ENCODE data around the gene ANO9.

The ANO9 gene

DNA sequence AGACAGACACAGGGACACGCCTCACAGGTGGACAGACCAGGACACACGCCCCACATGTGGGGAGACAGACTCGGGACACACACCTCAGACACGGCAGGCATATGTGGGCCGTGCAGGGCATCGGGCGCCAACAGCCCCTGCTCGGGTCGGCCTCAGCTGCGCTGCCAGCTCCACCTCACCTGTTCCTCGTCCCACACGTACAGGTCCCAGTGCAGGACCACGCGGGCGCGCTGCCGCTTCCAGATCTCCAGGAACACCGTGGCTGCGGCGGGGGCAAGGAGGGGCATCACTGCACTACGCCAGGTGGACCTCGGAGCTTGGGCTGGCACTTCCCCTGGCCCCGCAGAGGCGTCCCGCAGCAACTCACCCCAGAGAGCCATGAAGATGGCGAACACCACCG is 12.4 kb downstream of the ANO9 start:
- no peak overlapping the region for H3K9ac ChIP-seq (ENCODE audit: low read length)
- no peak overlapping the region for H3K4me3 ChIP-seq (ENCODE audit: low read depth, low read length, poor library complexity, severe bottlenecking)
- no peak overlapping the region for H3K27ac ChIP-seq (ENCODE audit: low read depth, low read length, poor library complexity, severe bottlenecking)
- H3F3A ChIP-seq (ENCODE audit: insufficient read depth, low read length) = no peaks in the 10 kb centered on the region
- H3K79me2 ChIP-seq (ENCODE audit: insufficient read depth, low read length) = no peaks in the 10 kb centered on the region
- no peaks in the 10 kb centered on the region for H4K20me1 ChIP-seq (ENCODE audit: insufficient read depth, low read length)
- H3K4me1 ChIP-seq (ENCODE audit: insufficient read depth, low read length, severe bottlenecking) = no peaks in the 10 kb centered on the region
- TF ChIP-seq, protein P1, sequence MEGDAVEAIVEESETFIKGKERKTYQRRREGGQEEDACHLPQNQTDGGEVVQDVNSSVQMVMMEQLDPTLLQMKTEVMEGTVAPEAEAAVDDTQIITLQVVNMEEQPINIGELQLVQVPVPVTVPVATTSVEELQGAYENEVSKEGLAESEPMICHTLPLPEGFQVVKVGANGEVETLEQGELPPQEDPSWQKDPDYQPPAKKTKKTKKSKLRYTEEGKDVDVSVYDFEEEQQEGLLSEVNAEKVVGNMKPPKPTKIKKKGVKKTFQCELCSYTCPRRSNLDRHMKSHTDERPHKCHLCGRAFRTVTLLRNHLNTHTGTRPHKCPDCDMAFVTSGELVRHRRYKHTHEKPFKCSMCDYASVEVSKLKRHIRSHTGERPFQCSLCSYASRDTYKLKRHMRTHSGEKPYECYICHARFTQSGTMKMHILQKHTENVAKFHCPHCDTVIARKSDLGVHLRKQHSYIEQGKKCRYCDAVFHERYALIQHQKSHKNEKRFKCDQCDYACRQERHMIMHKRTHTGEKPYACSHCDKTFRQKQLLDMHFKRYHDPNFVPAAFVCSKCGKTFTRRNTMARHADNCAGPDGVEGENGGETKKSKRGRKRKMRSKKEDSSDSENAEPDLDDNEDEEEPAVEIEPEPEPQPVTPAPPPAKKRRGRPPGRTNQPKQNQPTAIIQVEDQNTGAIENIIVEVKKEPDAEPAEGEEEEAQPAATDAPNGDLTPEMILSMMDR (IDR thresholded peaks at IDR 0.05; ENCODE audit: low read length) = no peak
- no peak for TF ChIP-seq EZH2 (IDR thresholded peaks at IDR 0.05; ENCODE audit: borderline replicate concordance, low read length)
- H2AFZ ChIP-seq (ENCODE audit: low read length) = no peak overlapping the region
- H3K9me3 ChIP-seq (ENCODE audit: low read length) = no peaks in the 10 kb centered on the region
- H3K27me3 ChIP-seq (ENCODE audit: insufficient read depth, low read length) = no peaks in the 10 kb centered on the region
- no peaks in the 10 kb centered on the region for H3K36me3 ChIP-seq (ENCODE audit: insufficient read depth, low read length)
- no peak overlapping the region for H3K4me2 ChIP-seq (ENCODE audit: low read length)
- H3K9me2 ChIP-seq (ENCODE audit: low read depth, low read length) = no peaks in the 10 kb centered on the region

DNA sequence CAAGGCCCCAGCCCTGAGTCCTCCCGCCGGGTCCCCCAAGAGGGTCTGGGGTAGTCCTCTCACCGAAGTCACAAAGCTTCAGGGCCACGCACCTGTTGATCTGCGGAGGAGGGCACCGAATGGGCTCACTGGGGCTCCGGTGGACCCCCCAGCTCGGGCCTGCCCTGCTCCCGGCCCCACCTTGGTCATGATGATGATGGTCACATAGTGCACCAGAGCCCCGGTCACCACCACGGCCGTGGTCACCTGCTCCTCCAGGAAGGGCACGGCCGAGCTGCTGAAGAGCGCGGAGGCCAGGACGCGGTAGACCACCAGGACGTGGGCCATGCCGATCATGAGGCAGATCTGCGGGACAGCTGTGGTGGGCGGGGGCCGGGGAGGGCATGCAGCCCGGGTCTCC is 13.5 kb downstream of the ANO9 start:
- H3F3A ChIP-seq (ENCODE audit: insufficient read depth, low read length) = no peaks in the 10 kb centered on the region
- H3K9me2 ChIP-seq (ENCODE audit: low read depth, low read length) = no peaks in the 10 kb centered on the region
- H3K9me3 ChIP-seq (ENCODE audit: low read length) = no peaks in the 10 kb centered on the region
- no peak for TF ChIP-seq EZH2 (IDR thresholded peaks at IDR 0.05; ENCODE audit: borderline replicate concordance, low read length)
- TF ChIP-seq, protein P1 (IDR thresholded peaks at IDR 0.05; ENCODE audit: low read length) = no peak
- no peak overlapping the region for H3K9ac ChIP-seq (ENCODE audit: low read length)
- no peak overlapping the region for H3K27ac ChIP-seq (ENCODE audit: low read depth, low read length, poor library complexity, severe bottlenecking)
- no peak overlapping the region for H3K4me3 ChIP-seq (ENCODE audit: low read depth, low read length, poor library complexity, severe bottlenecking)
- no peak overlapping the region for H3K4me2 ChIP-seq (ENCODE audit: low read length)
- no peaks in the 10 kb centered on the region for H4K20me1 ChIP-seq (ENCODE audit: insufficient read depth, low read length)
- no peaks in the 10 kb centered on the region for H3K4me1 ChIP-seq (ENCODE audit: insufficient read depth, low read length, severe bottlenecking)
- H2AFZ ChIP-seq (ENCODE audit: low read length) = no peak overlapping the region
- H3K36me3 ChIP-seq (ENCODE audit: insufficient read depth, low read length) = no peaks in the 10 kb centered on the region
- H3K79me2 ChIP-seq (ENCODE audit: insufficient read depth, low read length) = no peaks in the 10 kb centered on the region
- no peaks in the 10 kb centered on the region for H3K27me3 ChIP-seq (ENCODE audit: insufficient read depth, low read length)

DNA sequence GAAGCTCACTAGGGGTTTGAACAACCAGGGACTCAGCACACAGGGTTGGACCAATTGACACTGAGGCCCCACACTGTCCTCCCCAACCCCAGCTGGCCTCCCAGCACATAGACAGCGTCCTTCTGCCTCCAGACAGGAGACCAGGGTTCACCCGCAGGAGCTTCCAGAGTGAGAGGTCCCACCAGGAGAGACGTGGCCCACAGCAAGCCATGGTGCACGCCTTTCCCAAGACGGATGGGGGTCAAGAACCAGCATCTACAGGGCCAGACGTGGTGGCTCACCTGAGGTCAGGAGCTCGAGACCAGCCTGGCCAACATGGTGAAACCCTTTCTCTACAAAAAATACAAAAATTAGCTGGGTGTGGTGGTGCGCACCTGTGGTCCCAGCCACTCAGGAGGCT is 15.0 kb downstream of the ANO9 start:
- H3K9ac ChIP-seq (ENCODE audit: low read length) = no peak overlapping the region
- no peak for TF ChIP-seq EZH2 (IDR thresholded peaks at IDR 0.05; ENCODE audit: borderline replicate concordance, low read length)
- TF ChIP-seq, protein P1 (IDR thresholded peaks at IDR 0.05; ENCODE audit: low read length) = no peak
- H3K27me3 ChIP-seq (ENCODE audit: insufficient read depth, low read length) = no peaks in the 10 kb centered on the region; the same call in 1 of the 2 replicates
- no peaks in the 10 kb centered on the region for H3K9me3 ChIP-seq (ENCODE audit: low read length)
- no peaks in the 10 kb centered on the region for H4K20me1 ChIP-seq (ENCODE audit: insufficient read depth, low read length)
- no peak overlapping the region for H3K4me3 ChIP-seq (ENCODE audit: low read depth, low read length, poor library complexity, severe bottlenecking)
- no peaks in the 10 kb centered on the region for H3F3A ChIP-seq (ENCODE audit: insufficient read depth, low read length)
- H3K36me3 ChIP-seq (ENCODE audit: insufficient read depth, low read length) = no peaks in the 10 kb centered on the region
- H3K4me2 ChIP-seq (ENCODE audit: low read length) = no peak overlapping the region
- no peaks in the 10 kb centered on the region for H3K4me1 ChIP-seq (ENCODE audit: insufficient read depth, low read length, severe bottlenecking)
- H2AFZ ChIP-seq (ENCODE audit: low read length) = no peak overlapping the region
- no peaks in the 10 kb centered on the region for H3K9me2 ChIP-seq (ENCODE audit: low read depth, low read length)
- no peak overlapping the region for H3K27ac ChIP-seq (ENCODE audit: low read depth, low read length, poor library complexity, severe bottlenecking)
- H3K79me2 ChIP-seq (ENCODE audit: insufficient read depth, low read length) = no peaks in the 10 kb centered on the region

Measured in OCI-LY1 (cell line).